CD14-positive monocyte (primary cell): Measurements from ENCODE around the gene DCC. TPM values are rescaled to one million over a fixed set of nuclear protein-coding genes. Genes with fewer than 3 reads are reported as not detected.

Source experiments
- DNase-seq, 3 donors: peaks; one replicate each; pipeline ENCODE4 v3.0.0-alpha.2; 2011 to 2022
- H2AFZ ChIP-seq: 2 replicates; pipeline ENCODE4 v1.6.0; 2012; ENCODE audit warnings: mild to moderate bottlenecking, low read depth, low read length, inconsistent platforms; ENCODE audit not compliant: insufficient read depth, poor library complexity, severe bottlenecking
- H3K27ac ChIP-seq, 2 donors: 1 replicate in 1 of 2; 2 replicates in 1 of 2; pipeline ENCODE4 v1.5.1; 2012 to 2013; ENCODE audit warnings: low read length in 2 of 2, control low read depth in 1 of 2, inconsistent platforms in 1 of 2, low read depth in 1 of 2, mild to moderate bottlenecking in 1 of 2
- H3K27me3 ChIP-seq, 2 donors: one replicate each; pipeline versions ENCODE4 v1.6.0 to v1.6.1; 2011 to 2013; ENCODE audit warnings: low read length in 2 of 2; ENCODE audit not compliant: control insufficient read depth in 2 of 2, insufficient read depth in 2 of 2
- H3K36me3 ChIP-seq, 2 donors: replicated peaks in 1 of 2; 1 replicate in 1 of 2; 2 replicates in 1 of 2; pipeline versions ENCODE4 v1.5.1 to v1.6.1; 2012 to 2013; ENCODE audit warnings: low read length in 2 of 2, control low read depth in 1 of 2, inconsistent platforms in 1 of 2, mild to moderate bottlenecking in 1 of 2; ENCODE audit not compliant: insufficient read depth in 2 of 2, control insufficient read depth in 1 of 2
- H3K4me1 ChIP-seq, 2 donors: 1 replicate in 1 of 2; 2 replicates in 1 of 2; pipeline versions ENCODE4 v1.5.1 to v1.6.1; 2012 to 2013; ENCODE audit warnings: low read length in 2 of 2, control low read depth in 1 of 2, inconsistent platforms in 1 of 2, mild to moderate bottlenecking in 1 of 2, moderate library complexity in 1 of 2; ENCODE audit not compliant: insufficient read depth in 2 of 2, control insufficient read depth in 1 of 2
- H3K4me2 ChIP-seq: replicated peaks from 2 replicates; pipeline ENCODE3; 2012; ENCODE audit warnings: low read length, moderate library complexity, mild to moderate bottlenecking; ENCODE audit not compliant: poor library complexity, severe bottlenecking; ENCODE audit errors: extremely low read depth
- H3K4me3 ChIP-seq, 3 experiments: fragments of 200-600 bp in 1 of 3; sonication (generic) in 1 of 3; replicated peaks in 1 of 3; 1 replicate in 2 of 3; 2 replicates in 1 of 3; pipeline ENCODE4 v1.5.1; 2011 to 2013; ENCODE audit warnings: low read length in 3 of 3, mild to moderate bottlenecking in 3 of 3, control low read depth in 2 of 3, low read depth in 2 of 3, inconsistent platforms in 1 of 3, moderate library complexity in 1 of 3
- H3K79me2 ChIP-seq: 2 replicates; pipeline ENCODE4 v1.6.0; 2012; ENCODE audit warnings: mild to moderate bottlenecking, control low read depth, inconsistent platforms, low read length, moderate library complexity; ENCODE audit not compliant: insufficient read depth
- H3K9ac ChIP-seq: 2 replicates; pipeline ENCODE4 v1.6.0; 2017; ENCODE audit warnings: low read length, mild to moderate bottlenecking; ENCODE audit not compliant: insufficient read depth, poor library complexity, severe bottlenecking
- H3K9me3 ChIP-seq, 2 donors: replicated peaks in 1 of 2; 1 replicate in 1 of 2; 2 replicates in 1 of 2; pipeline versions ENCODE4 v1.5.1 to v1.6.1; 2012 to 2013; ENCODE audit warnings: low read length in 2 of 2, control low read depth in 1 of 2; ENCODE audit not compliant: control insufficient read depth in 1 of 2, insufficient read depth in 1 of 2
- H4K20me1 ChIP-seq: 2 replicates; pipeline ENCODE4 v1.6.0; 2012; ENCODE audit warnings: mild to moderate bottlenecking, low read length, control low read depth, moderate library complexity; ENCODE audit not compliant: insufficient read depth
- H3K27ac Mint-ChIP-seq, 7 donors: one replicate each; pipeline ENCODE4 v1.8.0; 2020; ENCODE audit warnings: mild to moderate bottlenecking in 7 of 7, mixed read lengths in 7 of 7, moderate library complexity in 6 of 7, inconsistent platforms in 2 of 7
- H3K27me3 Mint-ChIP-seq, 3 donors: one replicate each; pipeline ENCODE4 v1.8.0; 2021 to 2022; ENCODE audit warnings: low read depth in 3 of 3, mild to moderate bottlenecking in 3 of 3, mixed read lengths in 3 of 3, moderate library complexity in 3 of 3, inconsistent platforms in 1 of 3
- H3K36me3 Mint-ChIP-seq, 2 donors: one replicate each; pipeline ENCODE4 v1.8.0; 2020; ENCODE audit warnings: mixed read lengths in 2 of 2, inconsistent platforms in 1 of 2, mild to moderate bottlenecking in 1 of 2
- H3K4me1 Mint-ChIP-seq: one replicate; pipeline ENCODE4 v1.8.0; 2020; ENCODE audit warnings: mild to moderate bottlenecking, mixed read lengths
- H3K4me3 Mint-ChIP-seq, 2 donors: one replicate each; pipeline ENCODE4 v1.8.0; 2020; ENCODE audit warnings: mild to moderate bottlenecking in 2 of 2, mixed read lengths in 2 of 2, moderate library complexity in 1 of 2
- H3K9me3 Mint-ChIP-seq, 7 donors: one replicate each; pipeline ENCODE4 v1.8.0; 2020 to 2022; ENCODE audit warnings: mixed read lengths in 7 of 7, mild to moderate bottlenecking in 6 of 7, moderate library complexity in 6 of 7, inconsistent platforms in 2 of 7
- WGBS: methylation state at CpG from one replicate; pipeline ENCODE4 v1.1.5; 2013; ENCODE audit warnings: missing lambda C conversion rate; ENCODE audit not compliant: insufficient coverage; 5-methylcytosine and 5-hydroxymethylcytosine counted together
- intact Hi-C, 2 donors: fragments of 100-400 bp; cut with micrococcal nuclease; formaldehyde crosslinking; loops; one replicate each; pipeline versions ENCODE4 v1.15.0 to v1.15.1; 2023
- polyA plus RNA-seq, 3 donors: library from polyadenylated mRNA; depleted of rRNA in 1 of 3; unstranded in 2 of 3; stranded (reverse) in 1 of 3; fragments of 300-500 nt in 2 of 3; fragments of >200 nt in 1 of 3; fragmentation: Illumina TruSeq in 2 of 3; gene quantifications; 1 replicate in 2 of 3; 2 replicates in 1 of 3; pipeline ENCODE4 v1.2.3, GENCODE V29; 2012 to 2021
- TF ChIP-seq, protein P1 (sequence below): fragments of 200-600 bp; IDR thresholded peaks from one replicate; pipeline ENCODE4 v1.8.0; 2022; ENCODE audit warnings: antibody characterized with exemption, mild to moderate bottlenecking

DCC gene
- polyA plus RNA-seq, 3 donors = not detected

DNA sequence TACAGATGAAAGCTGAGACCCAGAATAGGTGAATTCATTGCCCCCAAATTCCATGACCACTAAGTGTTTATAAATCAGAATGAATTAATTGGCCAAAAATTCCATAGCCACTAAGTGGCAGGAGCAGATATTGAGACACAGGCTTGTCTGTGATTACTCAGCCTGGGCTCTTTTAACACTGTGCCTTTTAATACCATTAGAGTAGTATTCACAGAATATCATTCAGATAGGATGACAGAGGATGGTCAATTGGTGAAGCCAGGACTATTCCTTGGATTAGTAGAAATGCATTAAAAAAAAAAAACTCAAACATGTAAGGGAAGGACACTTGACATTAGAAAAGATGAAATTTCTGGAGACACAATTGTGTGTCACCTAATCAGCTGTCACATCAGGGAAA lies 698.6 kb downstream of the DCC start:
- TF ChIP-seq, protein P1, sequence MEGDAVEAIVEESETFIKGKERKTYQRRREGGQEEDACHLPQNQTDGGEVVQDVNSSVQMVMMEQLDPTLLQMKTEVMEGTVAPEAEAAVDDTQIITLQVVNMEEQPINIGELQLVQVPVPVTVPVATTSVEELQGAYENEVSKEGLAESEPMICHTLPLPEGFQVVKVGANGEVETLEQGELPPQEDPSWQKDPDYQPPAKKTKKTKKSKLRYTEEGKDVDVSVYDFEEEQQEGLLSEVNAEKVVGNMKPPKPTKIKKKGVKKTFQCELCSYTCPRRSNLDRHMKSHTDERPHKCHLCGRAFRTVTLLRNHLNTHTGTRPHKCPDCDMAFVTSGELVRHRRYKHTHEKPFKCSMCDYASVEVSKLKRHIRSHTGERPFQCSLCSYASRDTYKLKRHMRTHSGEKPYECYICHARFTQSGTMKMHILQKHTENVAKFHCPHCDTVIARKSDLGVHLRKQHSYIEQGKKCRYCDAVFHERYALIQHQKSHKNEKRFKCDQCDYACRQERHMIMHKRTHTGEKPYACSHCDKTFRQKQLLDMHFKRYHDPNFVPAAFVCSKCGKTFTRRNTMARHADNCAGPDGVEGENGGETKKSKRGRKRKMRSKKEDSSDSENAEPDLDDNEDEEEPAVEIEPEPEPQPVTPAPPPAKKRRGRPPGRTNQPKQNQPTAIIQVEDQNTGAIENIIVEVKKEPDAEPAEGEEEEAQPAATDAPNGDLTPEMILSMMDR = no peak
- no peak overlapping the region for H3K27ac Mint-ChIP-seq
- intact Hi-C loops = no loop called here
- Histone ChIP-seq H3K79me2 (no peaks in the 10 kb centered on the region), H3K36me3 (no peaks in the 10 kb centered on the region), H4K20me1 (no peaks in the 10 kb centered on the region), H3K9me3 (peaks cover 0 to 11% of the 10 kb centered on the region in 2 donors), H3K9ac (no peak overlapping the region), H3K27me3 (no peaks in the 10 kb centered on the region), H2AFZ (no peak overlapping the region), H3K4me3 (no peak overlapping the region), H3K27ac (no peak overlapping the region), H3K4me1 (no peaks in the 10 kb centered on the region), H3K4me2 (no peak overlapping the region)
- H3K4me1 Mint-ChIP-seq = no peaks in the 10 kb centered on the region
- no peak for DNase-seq
- peaks cover 0 to 6% (median 2%) of the 10 kb centered on the region in 7 donors for H3K9me3 Mint-ChIP-seq
- H3K4me3 Mint-ChIP-seq = no peak overlapping the region
- H3K36me3 Mint-ChIP-seq = no peaks in the 10 kb centered on the region
- no peaks in the 10 kb centered on the region for H3K27me3 Mint-ChIP-seq

DNA sequence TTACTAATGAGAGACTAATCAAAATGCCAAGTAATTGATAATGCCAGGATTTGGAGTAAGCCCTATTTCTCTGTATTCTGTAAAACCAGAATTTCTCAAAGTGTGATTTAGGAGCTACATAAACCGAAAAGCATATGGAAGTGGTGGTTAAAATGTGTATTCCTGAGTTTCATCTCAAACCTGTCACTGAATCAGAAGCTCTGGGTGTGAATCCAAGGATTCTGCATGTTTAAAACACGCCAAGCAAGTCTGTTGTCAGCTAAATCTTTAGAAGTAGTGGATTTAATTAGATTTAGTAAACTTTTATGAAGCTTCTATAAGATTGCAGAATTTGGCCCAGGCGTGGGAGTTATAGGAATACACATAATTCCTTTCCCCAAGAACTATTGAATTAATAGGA lies 700.3 kb downstream of the DCC start:
- H2AFZ ChIP-seq = no peak overlapping the region
- Mint-ChIP-seq H3K36me3 (no peaks in the 10 kb centered on the region), H3K9me3 (peaks cover 0 to 6% (median 2%) of the 10 kb centered on the region in 7 donors), H3K4me3 (no peak overlapping the region), H3K27ac (no peak overlapping the region), H3K4me1 (no peaks in the 10 kb centered on the region), H3K27me3 (no peaks in the 10 kb centered on the region)
- no peaks in the 10 kb centered on the region for H3K4me1 ChIP-seq
- 73% methylated on average over 1 of the region's 3 CpGs for WGBS
- H3K27me3 ChIP-seq = no peaks in the 10 kb centered on the region
- no peak overlapping the region for H3K27ac ChIP-seq
- no peak overlapping the region for H3K4me3 ChIP-seq
- H4K20me1 ChIP-seq = no peaks in the 10 kb centered on the region
- H3K9ac ChIP-seq = no peak overlapping the region
- H3K79me2 ChIP-seq = no peaks in the 10 kb centered on the region
- H3K9me3 ChIP-seq = peaks cover 0 to 11% of the 10 kb centered on the region in 2 donors
- no peaks in the 10 kb centered on the region for H3K36me3 ChIP-seq
- TF ChIP-seq, protein P1 = no peak
- intact Hi-C loops = no loop called here
- DNase-seq = no peak
- no peak overlapping the region for H3K4me2 ChIP-seq
